Inflammatory macrophage treated with lipopolysaccharide for 1 hour (primary cell): ENCODE results near the gene RNASEH1.
"Not testable (repeated sequence)": the region's sequence is repeated elsewhere in the genome, so short reads cannot be mapped to it uniquely, and the experiment has no call there.

Source experiments
- DNase-seq, 2 donors: peaks; one replicate each; pipeline ENCODE4 v3.0.0-alpha.2; 2020 to 2022

Gene RNASEH1

GRCh38 chr2:3588084-3588483, 30.0 kb upstream of the RNASEH1 start:
- no peak for DNase-seq

- DNase-seq: no peak
Measured at GRCh38 chr2:3587432-3587831, 29.3 kb upstream of the RNASEH1 start.

- DNase-seq: no peak
Measured at GRCh38 chr2:3587021-3587420, 28.9 kb upstream of the RNASEH1 start.

DNA sequence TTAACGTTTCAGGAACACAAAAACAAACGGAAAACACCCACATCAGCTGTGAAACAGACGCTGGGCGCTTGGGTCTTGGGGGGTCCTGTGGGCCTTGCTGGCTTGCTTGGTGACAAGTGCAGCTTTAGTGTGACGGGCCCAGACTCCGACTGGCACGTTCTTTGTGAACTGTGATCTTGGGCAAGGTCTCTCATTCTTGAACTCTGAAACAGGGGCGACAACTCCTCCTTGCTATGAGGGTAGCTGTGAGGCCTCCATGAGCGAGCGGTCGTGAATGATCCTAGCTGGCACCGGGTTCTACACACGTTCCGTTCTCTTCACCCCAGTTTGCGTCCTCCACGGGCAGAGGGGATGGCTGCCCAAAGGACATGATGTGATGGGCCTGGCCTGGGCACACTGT, 28.1 kb upstream of the RNASEH1 start:
- no peak for DNase-seq

DNA sequence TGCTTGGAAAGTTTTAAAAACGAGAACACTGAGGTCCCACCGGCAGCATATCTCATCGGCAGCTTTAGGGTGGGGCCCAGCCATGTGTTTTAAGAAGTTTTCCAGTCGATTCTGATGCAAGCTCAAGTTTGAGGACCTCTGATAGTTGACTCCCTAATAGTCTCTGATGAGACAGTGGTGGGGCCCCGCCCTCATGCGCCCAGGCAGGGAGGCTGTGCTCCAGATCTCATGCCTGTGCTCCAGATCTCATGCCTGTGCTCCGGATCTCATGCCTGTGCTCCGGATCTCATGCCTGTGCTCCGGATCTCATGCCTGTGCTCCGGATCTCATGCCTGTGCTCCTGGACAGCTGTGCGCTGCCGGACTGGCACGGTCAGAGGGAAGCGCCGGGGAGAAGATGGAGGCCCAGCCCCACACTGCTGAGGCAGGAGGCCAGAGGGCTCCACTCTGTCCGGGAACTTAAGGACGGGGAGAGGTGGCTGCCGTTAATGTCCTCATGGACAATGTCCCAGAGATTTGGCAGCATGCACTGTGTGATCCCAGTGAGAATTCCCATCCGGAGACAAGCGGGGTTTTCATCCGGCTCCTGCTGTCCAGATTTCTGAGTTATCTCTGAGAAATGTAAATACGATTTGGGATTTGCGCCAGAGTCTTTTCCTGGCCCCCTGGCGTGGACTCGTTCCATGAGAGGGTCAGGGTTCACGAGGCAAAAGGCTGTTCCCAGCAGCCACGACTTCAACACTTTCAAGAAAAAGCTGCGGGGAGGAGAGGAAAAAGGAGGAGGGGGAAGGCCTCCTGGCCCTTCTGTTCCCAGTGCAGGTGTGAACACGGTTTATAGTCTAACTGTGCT, 27.4 kb upstream of the RNASEH1 start:
- DNase-seq: no peak

DNA sequence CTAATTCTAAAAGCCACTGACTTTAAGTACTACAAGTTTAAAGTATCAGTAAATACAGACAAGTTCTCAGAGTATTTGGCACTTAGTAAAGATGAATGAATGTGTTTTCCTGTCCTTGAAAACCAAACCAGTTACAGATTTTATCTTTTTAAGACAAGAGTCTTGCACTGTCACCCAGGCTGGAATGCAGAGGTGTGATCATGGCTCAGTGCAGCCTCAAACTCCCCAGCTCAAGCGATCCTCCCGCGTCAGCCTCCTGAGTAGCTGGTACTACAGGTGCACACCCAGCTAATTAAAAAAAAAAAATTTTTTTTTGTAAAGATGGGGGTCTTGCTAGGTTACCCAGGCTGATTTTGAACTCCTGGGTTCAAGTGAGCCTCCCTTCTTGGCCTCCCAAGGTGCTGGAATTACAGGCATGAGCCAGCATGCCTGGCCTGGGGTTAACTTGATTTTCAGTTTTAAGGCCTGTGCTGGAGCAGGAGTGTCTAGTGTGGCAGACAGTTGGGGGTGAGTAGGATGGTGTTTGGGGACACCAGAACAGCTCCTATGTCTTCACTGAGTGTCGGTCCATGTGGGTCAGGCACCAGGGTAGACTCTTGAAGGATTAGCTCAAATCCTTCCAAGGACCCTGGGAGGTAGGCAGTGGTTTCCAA, 26.6 kb upstream of the RNASEH1 start:
- no peak for DNase-seq

GRCh38 chr2:3584076-3584475, 25.9 kb upstream of the RNASEH1 start:
- DNase-seq: no peak

- DNase-seq: no peak
Measured at GRCh38 chr2:3581367-3582262, 23.5 kb upstream of the RNASEH1 start.

- no peak for DNase-seq
Measured at GRCh38 chr2:3580449-3580848, 22.3 kb upstream of the RNASEH1 start.

DNA sequence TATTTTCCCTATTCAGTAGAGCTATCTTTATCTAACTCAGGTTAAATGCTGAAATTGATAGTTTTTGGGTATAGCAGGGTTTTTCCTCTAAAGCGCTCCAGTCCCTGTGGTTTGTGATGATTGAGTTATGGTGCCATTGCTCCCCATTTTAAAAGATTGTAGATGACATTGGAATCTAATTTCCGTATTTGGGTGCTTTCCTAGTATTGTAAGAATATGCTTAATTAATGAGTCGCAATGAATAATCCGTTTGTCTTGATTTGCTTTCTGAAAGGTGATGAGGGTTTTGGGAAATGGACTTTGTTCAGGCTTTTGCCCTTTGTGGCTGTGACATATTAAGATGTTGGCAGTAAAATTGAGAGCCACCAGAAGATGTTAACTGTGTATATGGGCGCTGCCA, 20.9 kb upstream of the RNASEH1 start:
- no peak for DNase-seq

DNA sequence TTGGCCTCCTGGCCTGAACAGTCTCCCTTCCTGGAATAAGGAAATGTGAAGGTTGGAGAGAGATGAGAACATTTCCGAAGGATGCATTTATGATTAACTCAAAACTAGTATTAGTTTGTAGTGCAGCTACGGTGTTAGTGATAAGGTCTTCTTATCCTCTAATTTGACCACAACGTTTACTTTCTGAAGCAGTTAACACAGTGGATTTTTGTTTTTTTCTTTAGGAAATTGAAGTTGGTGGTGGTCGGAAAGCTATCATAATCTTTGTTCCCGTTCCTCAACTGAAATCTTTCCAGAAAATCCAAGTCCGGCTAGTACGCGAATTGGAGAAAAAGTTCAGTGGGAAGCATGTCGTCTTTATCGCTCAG, 18.1 kb upstream of the RNASEH1 start:
- DNase-seq: peak in 1 of 2 donors; percentile 14

GRCh38 chr2:3575534-3576262, 17.6 kb upstream of the RNASEH1 start:
- DNase-seq: no peak

GRCh38 chr2:3574155-3574554, 16.0 kb upstream of the RNASEH1 start:
- DNase-seq: no peak

- DNase-seq: no peak
Measured at GRCh38 chr2:3572620-3573019, 14.5 kb upstream of the RNASEH1 start.

- no peak for DNase-seq
Measured at GRCh38 chr2:3571284-3571683, 13.2 kb upstream of the RNASEH1 start.

DNA sequence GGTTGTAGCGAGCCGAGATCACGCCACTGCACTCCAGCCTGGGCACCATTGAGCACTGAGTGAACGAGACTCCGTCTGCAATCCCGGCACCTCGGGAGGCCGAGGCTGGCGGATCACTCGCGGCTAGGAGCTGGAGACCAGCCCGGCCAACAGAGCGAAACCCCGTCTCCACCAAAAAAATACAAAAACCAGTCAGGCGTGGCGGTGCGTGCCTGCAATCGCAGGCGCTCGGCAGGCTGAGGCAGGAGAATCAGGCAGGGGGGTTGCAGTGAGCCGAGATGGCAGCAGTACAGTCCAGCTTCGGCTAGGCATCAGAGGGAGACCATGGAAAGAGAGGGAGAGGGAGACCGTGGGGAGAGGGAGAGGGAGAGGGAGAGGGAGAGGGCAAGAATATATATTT, 11.5 kb upstream of the RNASEH1 start:
- DNase-seq: not testable (repeated sequence)

GRCh38 chr2:3566806-3567205, 8.7 kb upstream of the RNASEH1 start:
- no peak for DNase-seq

DNA sequence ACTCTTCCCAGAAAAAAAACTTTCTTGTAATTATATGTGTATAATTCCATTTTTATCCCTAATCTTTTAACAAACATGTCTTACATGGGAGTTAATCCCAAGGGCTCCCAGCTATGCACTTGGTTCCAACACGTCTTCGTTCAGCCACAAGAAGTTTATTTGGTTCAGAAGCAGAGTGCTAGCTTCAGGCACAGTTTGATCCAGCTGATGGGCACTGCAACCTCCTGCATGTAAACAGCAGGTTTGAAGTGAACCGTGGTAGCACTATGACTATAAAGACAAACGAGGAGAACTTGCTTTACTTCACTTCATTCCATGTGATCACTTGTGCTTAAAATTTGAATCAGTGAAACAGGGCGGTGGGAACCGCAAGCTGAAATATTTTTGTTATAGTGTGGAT, 7.0 kb upstream of the RNASEH1 start:
- no peak for DNase-seq

- no peak for DNase-seq
Measured at GRCh38 chr2:3563521-3563976, 5.4 kb upstream of the RNASEH1 start.

DNA sequence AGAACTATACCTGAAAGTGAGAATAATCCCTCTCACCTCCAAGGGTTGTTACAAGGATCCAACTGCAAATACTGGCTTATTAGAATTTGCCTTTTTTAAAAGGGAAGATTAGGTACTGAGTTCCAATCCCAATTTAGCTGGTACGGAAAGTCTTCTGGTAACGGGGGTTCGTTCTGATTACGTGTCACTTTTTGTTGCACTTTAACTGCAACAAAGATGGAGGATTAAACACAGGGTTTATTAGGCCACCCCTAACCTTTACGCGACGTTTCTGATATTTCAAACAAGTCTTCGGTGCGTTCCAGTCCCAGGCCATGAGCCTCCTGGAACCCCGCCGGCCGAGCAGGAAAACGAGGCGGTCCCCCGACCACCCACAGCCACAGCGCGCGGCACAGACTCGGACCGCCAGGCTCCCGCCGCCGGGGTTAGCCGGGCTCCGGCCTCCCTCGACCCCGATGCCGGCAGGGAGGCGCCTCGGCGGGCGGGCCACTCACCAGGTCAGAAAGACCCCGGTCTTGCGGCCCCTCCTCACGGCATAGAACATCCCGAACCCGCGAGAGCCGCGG, 411 bp downstream of the RNASEH1 start:
- DNase-seq: peak in 1 of 2 donors; percentile 29

GRCh38 chr2:3553946-3554345, 4.2 kb downstream of the RNASEH1 start:
- DNase-seq: no peak

- no peak for DNase-seq
Measured at GRCh38 chr2:3547915-3548314, 10.2 kb downstream of the RNASEH1 start.
